Measurements from ENCODE around the gene XYLT1.

Gene XYLT1

DNA sequence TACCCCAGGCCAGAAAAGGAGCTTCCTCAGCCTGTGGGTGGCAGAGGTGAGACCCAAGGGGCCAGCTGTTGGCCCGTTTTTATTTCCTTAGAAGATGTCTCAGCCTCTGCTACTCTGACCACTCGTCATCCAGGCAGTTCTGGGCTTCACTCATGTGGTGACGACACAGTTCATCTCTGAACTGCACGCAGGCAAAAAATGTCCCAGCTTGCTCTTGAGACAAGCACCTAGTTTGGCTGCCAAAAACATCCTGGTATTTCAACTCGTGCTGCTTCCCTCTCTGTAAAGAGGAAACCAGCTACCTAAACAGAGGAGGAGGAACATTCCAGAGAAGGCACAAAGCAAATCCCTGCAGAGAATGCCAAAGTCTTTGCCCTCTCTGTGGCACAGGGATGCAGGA, 125.7 kb downstream of the XYLT1 start:
- TF ChIP-seq, protein P1, sequence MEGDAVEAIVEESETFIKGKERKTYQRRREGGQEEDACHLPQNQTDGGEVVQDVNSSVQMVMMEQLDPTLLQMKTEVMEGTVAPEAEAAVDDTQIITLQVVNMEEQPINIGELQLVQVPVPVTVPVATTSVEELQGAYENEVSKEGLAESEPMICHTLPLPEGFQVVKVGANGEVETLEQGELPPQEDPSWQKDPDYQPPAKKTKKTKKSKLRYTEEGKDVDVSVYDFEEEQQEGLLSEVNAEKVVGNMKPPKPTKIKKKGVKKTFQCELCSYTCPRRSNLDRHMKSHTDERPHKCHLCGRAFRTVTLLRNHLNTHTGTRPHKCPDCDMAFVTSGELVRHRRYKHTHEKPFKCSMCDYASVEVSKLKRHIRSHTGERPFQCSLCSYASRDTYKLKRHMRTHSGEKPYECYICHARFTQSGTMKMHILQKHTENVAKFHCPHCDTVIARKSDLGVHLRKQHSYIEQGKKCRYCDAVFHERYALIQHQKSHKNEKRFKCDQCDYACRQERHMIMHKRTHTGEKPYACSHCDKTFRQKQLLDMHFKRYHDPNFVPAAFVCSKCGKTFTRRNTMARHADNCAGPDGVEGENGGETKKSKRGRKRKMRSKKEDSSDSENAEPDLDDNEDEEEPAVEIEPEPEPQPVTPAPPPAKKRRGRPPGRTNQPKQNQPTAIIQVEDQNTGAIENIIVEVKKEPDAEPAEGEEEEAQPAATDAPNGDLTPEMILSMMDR (IDR thresholded peaks at IDR 0.05; ENCODE audit: borderline replicate concordance, insufficient read depth, low read depth, low read length), result no peak
- H3K4me3 ChIP-seq (ENCODE audit: low read depth, low read length), result no peak overlapping the region

DNA sequence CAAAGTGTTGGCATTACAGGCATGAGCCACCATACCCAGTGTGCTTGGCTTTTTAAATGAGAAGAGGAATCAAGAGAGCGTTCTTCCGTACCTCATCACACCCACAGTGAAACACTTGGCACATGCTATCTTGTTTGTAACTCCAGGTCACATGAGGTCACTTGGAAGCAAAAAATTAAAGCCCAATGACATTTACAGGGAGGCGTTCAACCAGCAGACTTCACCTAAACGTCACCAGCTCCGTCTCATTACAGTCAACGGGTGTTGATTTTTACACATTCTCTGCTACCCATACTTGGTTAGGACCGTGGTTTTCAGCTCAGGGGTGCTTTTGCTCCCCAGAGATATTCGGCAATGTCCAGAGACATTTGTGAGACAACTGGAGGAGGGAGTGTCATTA, 127.0 kb downstream of the XYLT1 start:
- H3K4me3 ChIP-seq (ENCODE audit: low read depth, low read length), result no peak overlapping the region
- TF ChIP-seq, protein P1 (IDR thresholded peaks at IDR 0.05; ENCODE audit: borderline replicate concordance, insufficient read depth, low read depth, low read length), result no peak

DNA sequence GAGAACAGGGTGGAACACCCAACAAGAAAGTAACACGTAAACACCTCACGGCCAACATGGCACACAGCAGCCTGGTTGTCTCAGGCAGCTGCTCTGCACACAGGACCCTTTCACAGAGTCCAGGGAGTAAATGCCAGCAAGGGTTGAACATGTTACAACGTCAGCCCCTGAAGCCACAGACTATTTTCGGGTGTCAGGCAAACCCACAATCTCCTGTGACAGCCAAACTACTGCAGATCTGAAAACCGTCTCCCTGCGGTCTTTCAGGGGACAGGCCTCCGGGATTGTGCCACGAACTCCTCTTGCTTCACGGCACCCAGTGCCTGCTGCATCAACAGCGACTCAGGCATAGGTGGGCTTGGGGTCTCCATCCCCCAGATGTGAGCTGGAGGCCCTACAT, 127.7 kb downstream of the XYLT1 start:
- TF ChIP-seq, protein P1 (IDR thresholded peaks at IDR 0.05; ENCODE audit: borderline replicate concordance, insufficient read depth, low read depth, low read length), result no peak
- H3K4me3 ChIP-seq (ENCODE audit: low read depth, low read length), result no peak overlapping the region

DNA sequence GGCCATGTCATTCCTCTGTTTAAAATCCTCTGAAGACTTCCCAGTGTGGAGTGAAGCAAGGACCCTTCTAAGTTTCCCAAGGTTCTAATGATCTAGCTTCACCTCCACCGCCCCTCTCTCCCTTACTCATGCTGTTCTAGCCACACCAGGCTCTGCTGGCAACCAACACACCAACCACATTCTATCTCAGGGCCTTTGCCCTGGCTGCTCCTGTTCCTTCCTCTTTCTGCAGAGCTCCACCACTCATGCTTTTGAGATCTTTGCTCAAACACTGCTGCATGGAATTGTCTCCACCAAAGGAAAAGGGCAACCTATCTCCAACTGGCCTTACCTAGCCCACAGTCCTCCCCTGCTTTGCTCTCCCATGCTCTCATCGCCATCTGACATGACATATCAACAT, 128.7 kb downstream of the XYLT1 start:
- TF ChIP-seq, protein P1 (IDR thresholded peaks at IDR 0.05; ENCODE audit: borderline replicate concordance, insufficient read depth, low read depth, low read length), result no peak
- no peak overlapping the region for H3K4me3 ChIP-seq (ENCODE audit: low read depth, low read length)

DNA sequence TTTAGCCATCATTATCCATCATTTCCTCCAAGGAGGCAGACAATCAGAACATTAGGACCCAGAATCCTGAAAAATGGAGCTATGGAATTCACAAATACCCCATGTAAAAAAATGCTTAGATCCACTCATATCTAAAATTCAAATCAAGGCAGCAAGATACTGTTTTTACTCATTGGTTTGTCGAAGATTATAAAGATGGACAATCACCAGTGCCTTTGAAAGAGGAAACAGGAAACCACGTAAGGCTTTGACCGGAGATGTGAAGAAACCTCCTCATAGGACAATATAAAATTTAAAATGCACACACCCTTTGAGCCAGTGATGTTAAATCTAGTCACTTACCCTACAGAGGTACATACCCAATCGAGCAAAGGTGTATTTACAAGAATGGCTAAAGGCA, 130.0 kb downstream of the XYLT1 start:
- H3K4me3 ChIP-seq (ENCODE audit: low read depth, low read length), result no peak overlapping the region
- TF ChIP-seq, protein P1 (IDR thresholded peaks at IDR 0.05; ENCODE audit: borderline replicate concordance, insufficient read depth, low read depth, low read length), result no peak

DNA sequence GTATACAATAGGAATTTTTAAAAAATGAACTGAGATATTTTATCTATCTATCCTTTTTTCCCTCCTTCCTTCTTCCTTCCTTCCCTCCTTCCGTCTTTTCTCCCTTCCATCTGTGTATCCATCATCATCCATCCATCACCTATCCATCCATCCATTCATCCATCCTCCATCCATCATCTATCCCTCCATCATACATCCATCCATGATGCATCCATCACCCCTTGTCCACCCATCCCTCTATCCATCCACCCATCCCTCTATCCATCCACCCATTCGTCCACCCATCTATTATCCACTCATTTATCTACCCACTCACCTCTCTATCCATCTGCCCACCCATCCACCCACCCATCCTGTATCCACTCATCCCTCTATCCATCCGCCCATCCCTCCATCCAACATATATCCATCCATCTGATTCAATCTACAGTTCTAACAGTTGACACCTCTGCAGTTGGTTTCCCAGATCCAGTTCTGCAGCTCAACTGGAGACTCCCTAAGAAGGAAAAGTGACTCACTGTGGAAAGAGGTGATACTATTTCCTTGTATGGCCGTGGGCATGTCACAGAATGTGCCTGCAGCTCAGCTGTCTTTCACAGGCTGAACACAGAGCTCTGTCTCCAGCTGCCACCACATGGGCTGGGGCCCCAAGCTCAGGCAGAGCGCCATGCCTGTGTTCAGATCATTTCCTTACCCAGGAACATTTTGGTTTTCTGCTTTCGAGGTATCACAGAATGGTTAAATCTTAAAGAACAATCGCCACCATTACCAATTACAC, 130.8 kb downstream of the XYLT1 start:
- TF ChIP-seq, protein P1 (IDR thresholded peaks at IDR 0.05; ENCODE audit: borderline replicate concordance, insufficient read depth, low read depth, low read length), result no peak
- no peak overlapping the region for H3K4me3 ChIP-seq (ENCODE audit: low read depth, low read length)

DNA sequence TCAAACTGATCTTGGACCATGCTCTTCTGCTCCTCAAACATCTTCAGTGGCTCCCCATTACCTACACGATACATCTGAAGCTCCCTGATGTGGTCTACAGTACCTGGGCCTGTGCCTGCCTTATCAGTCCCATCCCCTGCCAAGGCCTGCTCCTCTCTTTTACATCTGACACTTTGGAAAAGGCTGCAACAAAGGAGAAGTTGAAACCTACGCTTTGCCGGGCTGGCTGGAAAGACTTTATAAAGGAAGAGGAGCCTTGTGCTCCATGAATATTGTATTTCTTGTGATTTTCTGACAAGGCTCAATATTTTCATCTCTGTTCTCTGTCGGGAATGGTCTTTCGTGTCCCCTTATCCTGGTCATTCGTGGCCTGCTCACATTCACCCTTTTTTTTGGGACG, 132.5 kb downstream of the XYLT1 start:
- TF ChIP-seq, protein P1 (IDR thresholded peaks at IDR 0.05; ENCODE audit: borderline replicate concordance, insufficient read depth, low read depth, low read length), result no peak
- no peak overlapping the region for H3K4me3 ChIP-seq (ENCODE audit: low read depth, low read length)

Data from GM12875 (cell line).